GM10847 (cell line): Measurements from ENCODE around the gene CD58.

Experiments
- POLR2A ChIP-seq: IDR thresholded peaks from 2 replicates; pipeline ENCODE4 v1.6.1; 2011; ENCODE audit not compliant: insufficient read length; ENCODE audit errors: extremely low read depth

CD58 gene

GRCh38 chr1:116531917-116532316, 38.9 kb downstream of the CD58 start:
- TF ChIP-seq POLR2A, result no peak

GRCh38 chr1:116529681-116530080, 41.1 kb downstream of the CD58 start:
- no peak for TF ChIP-seq POLR2A

GRCh38 chr1:116529199-116529631, 41.6 kb downstream of the CD58 start:
- TF ChIP-seq POLR2A, result no peak

- TF ChIP-seq POLR2A, result no peak
These were observed 42.3 kb downstream of the CD58 start for GRCh38 chr1:116528329-116529083.

- no peak for TF ChIP-seq POLR2A
These were observed 45.4 kb downstream of the CD58 start for GRCh38 chr1:116525440-116525839.

- TF ChIP-seq POLR2A, result no peak
These were observed 49.6 kb downstream of the CD58 start for GRCh38 chr1:116521186-116521585.

- TF ChIP-seq POLR2A, result no peak
These were observed 52.4 kb downstream of the CD58 start for GRCh38 chr1:116518400-116518799.

- no peak for TF ChIP-seq POLR2A
These were observed 54.2 kb downstream of the CD58 start for GRCh38 chr1:116516631-116517030.

- no peak for TF ChIP-seq POLR2A
These were observed 55.1 kb downstream of the CD58 start for GRCh38 chr1:116515702-116516101.

- TF ChIP-seq POLR2A, result no peak
These were observed 55.9 kb downstream of the CD58 start for GRCh38 chr1:116514708-116515525.

- no peak for TF ChIP-seq POLR2A
These were observed 56.9 kb downstream of the CD58 start for GRCh38 chr1:116513956-116514355.

- no peak for TF ChIP-seq POLR2A
These were observed 59.3 kb downstream of the CD58 start for GRCh38 chr1:116511459-116512019.

GRCh38 chr1:116510361-116510760, 60.5 kb downstream of the CD58 start:
- TF ChIP-seq POLR2A, result no peak

GRCh38 chr1:116508984-116509980, 61.5 kb downstream of the CD58 start:
- no peak for TF ChIP-seq POLR2A
